GM21390 (cell line): ENCODE measurements around the gene PPP1R9B.

Experiments
- ATAC-seq: cut with Tn5 transposase; IDR thresholded peaks from one replicate; pipeline ENCODE4 v1.9.1; 2021; ENCODE audit not compliant: unreplicated experiment

Gene PPP1R9B

GRCh38 chr17:50150354-50151040, at the start of gene PPP1R9B:
Gene PPP1R9B, minus strand, starts transcription at chr17:50150677. Its CDS starts 164 bp downstream, at chr17:50150513.
- ATAC-seq, result no peak

DNA sequence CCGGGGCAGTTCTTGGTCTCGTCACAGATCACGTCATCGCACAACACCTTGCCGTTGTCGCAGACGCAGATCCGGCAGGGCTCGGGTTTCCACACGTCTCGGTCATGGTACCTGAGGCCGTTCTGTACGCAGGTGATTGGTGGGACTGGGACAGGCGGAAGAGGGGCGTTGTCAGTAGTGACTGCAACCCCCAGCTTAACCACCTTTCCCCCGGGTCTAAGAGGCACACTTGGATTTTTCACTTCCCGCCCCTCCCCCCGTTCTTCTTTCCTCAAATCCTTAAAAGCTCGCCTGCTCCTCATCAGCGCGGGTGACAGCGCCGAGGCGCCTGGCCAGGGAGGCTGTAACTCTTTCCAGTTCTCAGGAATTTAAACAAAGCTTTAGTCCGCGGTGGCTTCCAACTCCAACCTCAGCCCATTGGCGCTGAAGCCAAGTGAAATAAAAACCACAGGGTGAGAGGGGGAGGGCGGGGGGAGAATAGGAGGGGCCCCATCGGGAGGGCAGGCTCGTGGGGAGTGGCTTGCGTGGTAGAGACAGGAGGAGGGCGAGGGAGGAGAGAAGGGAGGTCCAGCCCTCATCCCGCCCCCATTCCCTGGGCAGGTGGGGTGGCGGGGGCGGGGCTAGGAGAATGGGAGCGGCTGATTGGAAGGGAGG, 49.5 kb upstream of the PPP1R9B start:
- peak; percentile 44 for ATAC-seq

DNA sequence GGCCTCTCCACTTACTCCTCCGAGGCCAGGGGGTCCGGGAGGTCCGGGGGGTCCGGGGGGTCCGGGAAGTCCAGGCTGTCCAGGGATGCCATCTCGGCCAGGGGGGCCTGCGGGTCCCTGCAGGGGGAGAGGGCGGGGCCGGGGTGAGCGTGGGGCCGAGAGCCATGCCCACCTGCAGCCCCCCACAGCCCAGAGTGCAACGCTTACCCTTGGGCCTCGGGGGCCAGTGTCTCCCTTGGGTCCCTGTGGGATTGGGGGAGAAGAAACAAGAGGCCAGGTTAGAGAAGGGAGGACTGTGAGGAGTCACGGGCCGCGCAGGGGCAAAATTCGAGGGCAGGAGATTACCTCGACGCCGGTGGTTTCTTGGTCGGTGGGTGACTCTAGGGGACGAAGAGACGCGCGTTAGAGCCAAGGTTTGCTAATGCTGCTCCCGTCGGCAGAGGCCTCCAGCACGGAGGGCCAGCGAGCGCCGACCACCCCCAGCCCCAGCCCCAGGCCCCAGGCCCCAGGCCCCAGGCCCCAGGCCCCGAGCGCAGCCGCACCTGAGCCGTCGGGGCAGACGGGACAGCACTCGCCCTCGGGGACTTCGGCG, 48.8 kb upstream of the PPP1R9B start:
- no peak for ATAC-seq

- ATAC-seq, result no peak
These were observed 47.7 kb upstream of the PPP1R9B start for GRCh38 chr17:50198026-50198669.

DNA sequence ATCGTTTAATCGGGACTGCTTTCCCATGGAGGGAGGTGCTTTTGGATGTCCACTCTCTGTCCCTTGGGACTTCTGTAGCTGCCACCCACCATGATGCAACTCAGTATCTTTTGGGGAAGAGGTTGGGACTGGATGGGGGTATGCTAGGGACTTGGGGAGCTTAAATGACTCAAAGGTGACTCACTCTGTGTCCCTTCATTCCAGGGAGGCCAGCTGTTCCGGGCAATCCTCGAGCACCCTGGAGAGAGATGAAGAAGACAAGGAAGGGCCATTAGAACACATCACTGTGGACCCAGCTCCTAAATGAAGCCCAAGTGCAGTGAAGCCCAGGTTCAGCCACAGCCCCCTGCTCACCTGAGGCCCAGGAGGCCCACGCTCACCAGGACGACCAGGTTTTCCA, 46.3 kb upstream of the PPP1R9B start:
- no peak for ATAC-seq

- no peak for ATAC-seq
These were observed 45.6 kb upstream of the PPP1R9B start for GRCh38 chr17:50196036-50196435.

DNA sequence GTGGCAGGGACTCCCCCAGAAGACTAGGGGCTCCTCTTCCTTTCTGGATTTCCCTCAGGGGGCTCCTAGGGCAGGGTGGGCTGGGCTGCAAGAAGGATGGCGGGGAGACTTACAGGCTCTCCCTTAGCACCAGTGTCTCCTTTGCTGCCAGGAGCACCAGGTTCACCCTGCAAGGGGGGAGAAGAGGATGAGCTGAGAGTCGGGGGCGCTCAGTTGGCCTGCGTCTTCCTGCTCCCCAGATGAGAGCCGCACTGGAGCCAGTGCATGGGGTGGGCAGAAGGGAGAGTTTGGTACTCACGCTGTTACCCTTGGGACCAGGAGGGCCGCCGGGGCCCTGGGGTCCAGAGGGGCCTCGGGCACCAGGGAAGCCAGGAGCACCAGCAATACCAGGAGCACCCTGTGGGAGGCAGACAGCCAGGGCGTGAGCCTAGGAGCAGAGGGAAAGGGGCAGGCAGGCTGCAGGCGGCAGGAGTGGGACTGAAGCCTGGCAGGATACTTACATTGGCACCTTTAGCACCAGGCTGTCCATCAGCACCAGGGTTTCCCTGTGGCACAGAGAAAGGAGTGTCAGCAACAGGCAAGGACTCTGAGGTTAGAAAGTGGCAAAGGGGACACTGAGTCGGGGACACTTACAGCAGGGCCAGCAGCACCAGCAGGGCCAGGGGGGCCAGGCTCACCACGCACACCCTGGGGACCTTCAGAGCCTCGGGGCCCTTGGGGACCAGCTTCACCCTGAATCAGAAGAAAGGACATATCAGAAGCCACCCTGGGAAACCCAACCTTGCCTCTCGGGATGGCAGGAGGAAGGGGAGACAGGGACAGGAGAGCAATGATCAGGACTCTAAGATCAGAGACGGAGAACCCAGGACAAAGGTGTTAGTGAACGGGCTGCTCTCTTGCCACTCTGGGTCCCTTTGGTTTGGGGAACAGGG, 44.7 kb upstream of the PPP1R9B start:
- ATAC-seq, result no peak

DNA sequence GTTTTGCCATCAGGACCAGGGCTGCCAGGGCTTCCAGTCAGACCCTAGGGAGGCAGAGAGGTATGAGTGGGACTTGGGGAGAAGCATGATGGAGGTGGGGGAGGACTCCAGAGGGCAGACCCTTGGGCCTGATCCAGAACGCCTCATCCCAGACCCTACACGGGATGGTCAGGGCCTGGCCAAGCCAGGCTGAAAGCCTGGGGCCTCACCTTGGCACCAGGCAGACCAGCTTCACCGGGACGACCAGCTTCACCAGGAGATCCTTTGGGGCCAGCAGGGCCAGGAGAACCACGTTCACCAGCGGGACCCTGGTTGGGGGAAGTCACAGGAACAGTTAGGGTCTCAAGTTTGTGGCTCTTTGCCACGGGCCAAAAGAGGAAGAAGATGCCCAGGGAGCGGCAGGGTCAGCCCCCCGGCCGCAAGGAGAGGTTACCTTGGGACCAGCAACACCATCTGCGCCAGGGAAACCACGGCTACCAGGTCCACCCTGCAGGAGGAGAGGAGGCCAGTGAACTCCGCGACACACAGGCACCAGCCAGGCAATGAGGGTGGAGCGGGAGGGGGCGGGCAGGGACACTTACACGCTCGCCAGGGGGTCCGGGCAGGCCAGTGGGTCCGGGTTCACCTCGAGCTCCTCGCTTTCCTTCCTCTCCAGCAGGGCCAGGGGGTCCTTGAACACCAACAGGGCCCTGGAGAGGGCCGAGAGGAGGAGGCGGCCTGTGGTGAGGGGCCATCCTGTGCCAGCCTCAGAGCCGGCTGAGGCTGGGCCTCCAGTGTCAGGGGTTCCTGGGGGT, 43.9 kb upstream of the PPP1R9B start:
- no peak for ATAC-seq

GRCh38 chr17:50192618-50193291, 42.3 kb upstream of the PPP1R9B start:
- no peak for ATAC-seq

DNA sequence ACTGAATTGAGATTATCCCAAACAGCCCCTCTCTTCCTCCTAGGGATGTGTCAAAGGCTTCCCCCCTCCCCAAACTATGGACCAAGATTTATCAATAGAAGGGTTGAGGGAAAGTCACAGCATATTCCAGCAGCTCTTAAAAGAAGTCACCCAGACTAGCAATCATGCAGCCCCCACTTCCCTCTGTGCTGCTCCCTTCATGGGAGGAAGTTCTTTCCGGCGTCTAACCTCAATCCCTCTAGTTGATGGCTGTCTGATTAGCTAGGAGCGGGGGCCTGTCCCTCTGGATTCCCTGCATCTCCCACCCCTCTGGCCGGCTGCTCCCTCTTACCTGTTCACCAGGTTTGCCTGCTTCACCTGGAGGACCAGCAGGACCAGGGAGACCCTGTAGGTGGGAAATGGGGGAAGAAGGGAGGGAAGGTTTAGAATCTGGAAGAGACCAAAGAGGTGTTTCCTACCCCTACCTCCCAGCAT, 41.7 kb upstream of the PPP1R9B start:
- no peak for ATAC-seq

GRCh38 chr17:50191359-50192143, 41.1 kb upstream of the PPP1R9B start:
- ATAC-seq, result no peak

DNA sequence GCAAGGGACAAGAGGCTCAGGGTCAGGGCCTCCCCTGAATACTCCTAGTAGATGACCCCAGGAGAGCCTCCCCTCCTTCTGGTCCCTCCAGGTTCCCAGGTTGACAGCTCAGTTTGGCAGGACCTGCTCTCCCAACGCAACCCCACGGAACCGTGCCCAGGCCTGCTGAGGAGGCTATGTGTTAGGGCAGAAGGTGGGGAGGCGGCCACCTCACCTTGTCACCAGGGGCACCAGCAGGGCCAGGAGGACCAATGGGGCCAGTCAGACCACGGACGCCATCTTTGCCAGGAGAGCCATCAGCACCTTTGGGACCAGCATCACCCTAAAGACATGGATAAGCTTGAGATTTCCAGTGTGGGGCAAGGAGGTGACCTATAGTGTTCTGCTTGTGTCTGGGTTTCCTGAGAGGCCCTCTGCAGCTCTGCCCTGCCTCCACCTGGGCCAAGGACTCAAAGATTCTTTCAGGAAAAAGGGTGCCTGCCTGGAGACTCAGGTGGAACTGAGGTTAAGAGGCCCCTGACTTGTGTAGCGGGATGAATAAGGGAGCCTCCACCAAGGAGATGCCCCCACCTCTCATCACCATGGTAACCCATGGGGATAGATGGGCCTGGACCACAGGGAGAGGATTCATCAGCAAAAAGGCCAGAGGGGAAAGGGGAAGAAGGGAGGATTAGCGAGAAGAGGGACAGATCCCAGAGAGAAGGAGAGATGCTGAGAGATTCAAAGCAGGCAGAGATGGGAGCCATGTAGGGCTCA, 40.3 kb upstream of the PPP1R9B start:
- no peak for ATAC-seq

GRCh38 chr17:50190293-50190602, 39.8 kb upstream of the PPP1R9B start:
- no peak for ATAC-seq

GRCh38 chr17:50189550-50190292, 39.2 kb upstream of the PPP1R9B start:
- no peak for ATAC-seq

DNA sequence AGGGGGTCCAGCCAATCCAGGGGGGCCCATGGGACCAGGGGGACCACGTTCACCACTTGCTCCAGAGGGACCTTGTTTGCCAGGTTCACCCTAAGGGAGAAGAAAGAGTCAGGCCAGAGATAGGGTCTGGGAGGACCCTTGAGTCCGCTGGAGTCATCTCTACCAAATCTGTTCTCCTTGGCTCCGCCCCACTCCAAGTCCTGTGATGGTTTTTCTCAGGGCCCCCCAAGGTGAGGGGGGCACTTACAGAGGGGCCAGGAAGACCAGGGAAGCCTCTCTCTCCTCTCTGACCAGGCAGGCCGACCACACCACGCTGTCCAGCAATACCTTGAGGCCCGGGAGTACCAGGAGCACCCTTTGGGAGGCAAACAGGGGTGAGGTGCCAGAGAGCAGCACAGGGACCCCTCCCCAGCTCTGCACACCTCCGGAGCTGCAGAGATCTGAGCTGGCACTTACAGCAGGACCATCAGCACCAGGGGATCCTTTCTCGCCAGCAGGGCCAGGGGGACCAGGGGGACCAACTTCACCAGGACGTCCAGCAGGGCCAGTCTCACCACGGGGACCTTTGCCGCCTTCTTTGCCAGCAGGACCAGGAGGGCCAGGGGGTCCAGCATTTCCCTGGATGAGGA, 38.6 kb upstream of the PPP1R9B start:
- ATAC-seq, result no peak

DNA sequence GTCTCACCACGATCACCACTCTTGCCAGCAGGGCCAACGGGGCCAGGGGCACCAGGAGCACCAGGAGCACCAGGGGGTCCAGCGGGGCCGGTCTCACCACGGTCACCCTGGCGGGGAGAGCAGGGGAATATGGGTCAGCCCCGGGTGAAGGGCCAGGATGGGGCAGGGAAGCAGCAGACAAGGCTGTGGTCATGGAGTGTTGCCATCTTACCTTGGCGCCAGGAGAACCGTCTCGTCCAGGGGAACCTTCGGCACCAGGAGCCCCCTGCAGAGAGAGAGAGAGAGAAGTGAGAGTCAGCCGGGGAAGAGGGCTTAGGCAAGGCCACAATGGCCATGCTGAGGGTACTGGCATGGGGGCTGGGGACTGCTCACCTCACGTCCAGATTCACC, 38.0 kb upstream of the PPP1R9B start:
- ATAC-seq, result no peak
